ENCODE data around the gene GINS1.

GINS1 gene

DNA sequence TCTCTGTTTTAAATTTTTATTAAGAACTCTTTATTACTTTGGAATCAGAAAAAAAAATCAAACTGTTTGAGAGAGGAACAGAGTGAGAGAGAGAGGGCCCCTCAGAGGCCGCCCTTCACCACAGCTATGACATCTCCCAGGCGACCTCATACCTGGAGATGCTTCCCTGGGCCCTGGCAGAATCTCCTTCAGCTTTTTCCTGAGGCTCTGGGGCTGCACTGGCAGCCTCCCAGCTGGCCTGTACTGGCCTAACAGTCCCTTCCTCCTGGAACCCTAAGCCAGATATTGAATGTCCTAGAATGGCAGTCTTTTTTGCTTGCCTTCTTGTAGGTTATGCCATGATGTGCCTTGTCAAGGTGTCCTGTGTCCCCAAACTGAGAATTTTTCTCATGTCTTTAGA lies 30.6 kb upstream of the GINS1 start:
- H3K27ac ChIP-seq (ENCODE audit: low read length), result no peak overlapping the region
- H3K36me3 ChIP-seq (ENCODE audit: insufficient read depth, low read length), result peaks cover 34% of the 10 kb centered on the region
- no peak overlapping the region for H3K4me3 ChIP-seq (ENCODE audit: low read depth in 1 of 2, low read length in 2 of 2)
- ATAC-seq (ENCODE audit: insufficient read depth, low read depth), result no peak
- H4K20me1 ChIP-seq (ENCODE audit: insufficient read depth, low read length), result peaks cover 69% of the 10 kb centered on the region
- no peak overlapping the region for H2AFZ ChIP-seq (ENCODE audit: low read depth, low read length)
- H3K9me3 ChIP-seq (ENCODE audit: insufficient read depth, low read length, severe bottlenecking), result no peaks in the 10 kb centered on the region
- DNase-seq, result no peak
- no peaks in the 10 kb centered on the region for H3K27me3 ChIP-seq (ENCODE audit: insufficient read depth, low read length, poor library complexity)
- H3K9ac ChIP-seq (ENCODE audit: low read depth, low read length), result no peak overlapping the region
- no peak overlapping the region for H3K4me2 ChIP-seq (ENCODE audit: insufficient read depth, low read length)
- no peaks in the 10 kb centered on the region for H3K4me1 ChIP-seq (ENCODE audit: insufficient read depth, low read length)
- H3K79me2 ChIP-seq (ENCODE audit: insufficient read depth, low read length), result peaks cover 99% of the 10 kb centered on the region
- TF ChIP-seq, protein P1, sequence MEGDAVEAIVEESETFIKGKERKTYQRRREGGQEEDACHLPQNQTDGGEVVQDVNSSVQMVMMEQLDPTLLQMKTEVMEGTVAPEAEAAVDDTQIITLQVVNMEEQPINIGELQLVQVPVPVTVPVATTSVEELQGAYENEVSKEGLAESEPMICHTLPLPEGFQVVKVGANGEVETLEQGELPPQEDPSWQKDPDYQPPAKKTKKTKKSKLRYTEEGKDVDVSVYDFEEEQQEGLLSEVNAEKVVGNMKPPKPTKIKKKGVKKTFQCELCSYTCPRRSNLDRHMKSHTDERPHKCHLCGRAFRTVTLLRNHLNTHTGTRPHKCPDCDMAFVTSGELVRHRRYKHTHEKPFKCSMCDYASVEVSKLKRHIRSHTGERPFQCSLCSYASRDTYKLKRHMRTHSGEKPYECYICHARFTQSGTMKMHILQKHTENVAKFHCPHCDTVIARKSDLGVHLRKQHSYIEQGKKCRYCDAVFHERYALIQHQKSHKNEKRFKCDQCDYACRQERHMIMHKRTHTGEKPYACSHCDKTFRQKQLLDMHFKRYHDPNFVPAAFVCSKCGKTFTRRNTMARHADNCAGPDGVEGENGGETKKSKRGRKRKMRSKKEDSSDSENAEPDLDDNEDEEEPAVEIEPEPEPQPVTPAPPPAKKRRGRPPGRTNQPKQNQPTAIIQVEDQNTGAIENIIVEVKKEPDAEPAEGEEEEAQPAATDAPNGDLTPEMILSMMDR (IDR thresholded peaks at IDR 0.05; ENCODE audit: borderline replicate concordance, extremely low read depth, low read length, poor library complexity, severe bottlenecking), result no peak
- no peak for TF ChIP-seq EZH2 (IDR thresholded peaks at IDR 0.05; ENCODE audit: borderline replicate concordance, low read depth, low read length, severe bottlenecking)

DNA sequence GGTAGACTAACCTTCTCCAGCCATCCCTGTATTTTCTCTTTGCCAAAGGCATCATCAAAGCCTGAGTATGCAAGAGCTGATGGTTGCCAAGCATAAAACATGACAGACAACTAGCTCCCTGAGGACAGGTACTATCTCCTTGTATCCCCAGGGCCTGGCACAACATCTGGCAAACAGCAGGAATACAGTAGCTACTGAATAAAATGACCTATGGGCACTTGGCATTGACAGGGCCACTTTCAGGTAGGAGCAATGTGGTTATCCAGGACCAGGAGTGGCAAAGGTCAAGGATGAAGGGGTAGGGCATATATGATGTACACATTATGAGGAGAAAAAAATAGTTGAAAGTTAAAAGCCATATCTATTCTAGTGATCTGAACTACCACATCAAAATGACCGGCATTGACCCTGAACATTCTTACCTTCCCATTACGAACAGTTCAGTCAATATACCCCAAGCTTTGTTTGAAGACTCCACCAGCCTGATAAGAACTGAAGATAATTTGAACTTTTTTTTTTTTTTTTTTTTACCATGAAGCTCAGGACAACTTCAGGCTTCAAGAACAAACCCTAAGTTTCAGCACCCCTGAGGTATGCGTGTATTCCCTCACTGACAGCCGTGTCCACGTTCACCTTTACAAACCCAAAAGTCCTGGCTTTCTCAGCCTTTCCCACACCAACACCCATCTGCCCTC lies 29.1 kb upstream of the GINS1 start:
- no peak overlapping the region for H2AFZ ChIP-seq (ENCODE audit: low read depth, low read length)
- TF ChIP-seq, protein P1 (IDR thresholded peaks at IDR 0.05; ENCODE audit: borderline replicate concordance, extremely low read depth, low read length, poor library complexity, severe bottlenecking), result no peak
- no peak for TF ChIP-seq EZH2 (IDR thresholded peaks at IDR 0.05; ENCODE audit: borderline replicate concordance, low read depth, low read length, severe bottlenecking)
- no peaks in the 10 kb centered on the region for H3K27me3 ChIP-seq (ENCODE audit: insufficient read depth, low read length, poor library complexity)
- no peaks in the 10 kb centered on the region for H3K4me1 ChIP-seq (ENCODE audit: insufficient read depth, low read length)
- DNase-seq, result no peak
- H3K4me2 ChIP-seq (ENCODE audit: insufficient read depth, low read length), result no peak overlapping the region
- ATAC-seq (ENCODE audit: insufficient read depth, low read depth), result no peak
- H4K20me1 ChIP-seq (ENCODE audit: insufficient read depth, low read length), result peaks cover 80% of the 10 kb centered on the region
- H3K4me3 ChIP-seq (ENCODE audit: low read depth in 1 of 2, low read length in 2 of 2), result no peak overlapping the region
- H3K9me3 ChIP-seq (ENCODE audit: insufficient read depth, low read length, severe bottlenecking), result no peaks in the 10 kb centered on the region
- H3K9ac ChIP-seq (ENCODE audit: low read depth, low read length), result no peak overlapping the region
- peaks cover 44% of the 10 kb centered on the region for H3K36me3 ChIP-seq (ENCODE audit: insufficient read depth, low read length)
- no peak overlapping the region for H3K27ac ChIP-seq (ENCODE audit: low read length)
- peaks cover 99% of the 10 kb centered on the region for H3K79me2 ChIP-seq (ENCODE audit: insufficient read depth, low read length)

DNA sequence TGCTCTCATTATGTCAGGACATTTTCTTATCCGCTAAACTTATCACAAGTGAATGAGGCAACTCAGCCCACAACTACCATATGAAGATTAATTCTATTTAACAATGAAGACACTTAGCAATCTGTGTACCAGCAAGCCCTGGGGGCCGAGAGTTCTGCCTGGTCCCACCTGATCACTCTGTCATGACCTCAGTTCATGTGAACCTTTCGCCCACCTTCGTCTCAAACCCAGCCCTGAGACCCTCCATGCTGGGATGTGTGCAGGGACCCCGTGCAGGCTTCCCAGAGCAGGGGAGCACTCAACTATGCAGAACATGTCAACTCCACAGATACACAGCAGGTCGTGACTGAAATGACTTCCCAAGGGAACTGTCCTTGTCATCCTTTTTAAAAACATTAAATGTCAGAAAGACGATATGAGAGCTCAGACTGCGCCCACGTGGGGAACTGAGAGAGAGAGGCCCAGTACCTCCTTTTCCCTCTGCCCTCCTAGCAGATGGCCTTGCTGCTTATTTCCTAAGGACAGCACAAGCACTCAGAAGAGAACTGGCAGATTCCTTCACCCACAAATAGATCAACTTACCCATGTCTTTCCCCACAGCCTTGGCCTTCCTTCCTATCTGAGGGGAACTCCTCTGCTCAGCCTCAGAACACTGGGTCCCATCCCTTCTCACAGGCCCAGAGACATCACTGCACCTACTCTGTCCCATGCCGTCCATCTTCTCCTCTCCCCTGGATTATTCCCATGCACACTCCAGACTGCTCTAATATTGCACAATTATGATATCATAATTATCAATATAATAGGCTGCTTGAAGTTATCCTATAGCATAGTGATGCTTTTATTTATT lies 28.4 kb upstream of the GINS1 start:
- TF ChIP-seq EZH2 (IDR thresholded peaks at IDR 0.05; ENCODE audit: borderline replicate concordance, low read depth, low read length, severe bottlenecking), result no peak
- TF ChIP-seq, protein P1 (IDR thresholded peaks at IDR 0.05; ENCODE audit: borderline replicate concordance, extremely low read depth, low read length, poor library complexity, severe bottlenecking), result no peak
- peaks cover 37% of the 10 kb centered on the region for H3K36me3 ChIP-seq (ENCODE audit: insufficient read depth, low read length)
- H2AFZ ChIP-seq (ENCODE audit: low read depth, low read length), result no peak overlapping the region
- peaks cover 76% of the 10 kb centered on the region for H4K20me1 ChIP-seq (ENCODE audit: insufficient read depth, low read length)
- no peak overlapping the region for H3K9ac ChIP-seq (ENCODE audit: low read depth, low read length)
- H3K27ac ChIP-seq (ENCODE audit: low read length), result no peak overlapping the region
- ATAC-seq (ENCODE audit: insufficient read depth, low read depth) (no peak), DNase-seq (no peak)
- H3K9me3 ChIP-seq (ENCODE audit: insufficient read depth, low read length, severe bottlenecking), result no peaks in the 10 kb centered on the region
- no peaks in the 10 kb centered on the region for H3K27me3 ChIP-seq (ENCODE audit: insufficient read depth, low read length, poor library complexity)
- no peak overlapping the region for H3K4me3 ChIP-seq (ENCODE audit: low read depth in 1 of 2, low read length in 2 of 2)
- H3K79me2 ChIP-seq (ENCODE audit: insufficient read depth, low read length), result peaks cover 97% of the 10 kb centered on the region
- no peak overlapping the region for H3K4me2 ChIP-seq (ENCODE audit: insufficient read depth, low read length)
- H3K4me1 ChIP-seq (ENCODE audit: insufficient read depth, low read length), result no peaks in the 10 kb centered on the region

Measured in DND-41 (cell line).